ENCODE data around the gene HS3ST4. TPM values are rescaled to one million over a fixed set of nuclear protein-coding genes. Genes with fewer than 3 reads are reported as not detected.

HS3ST4 gene
- total RNA-seq, 3 donors from 2014 or later = 0.66 to 3.4 TPM; not detected in 1

DNA sequence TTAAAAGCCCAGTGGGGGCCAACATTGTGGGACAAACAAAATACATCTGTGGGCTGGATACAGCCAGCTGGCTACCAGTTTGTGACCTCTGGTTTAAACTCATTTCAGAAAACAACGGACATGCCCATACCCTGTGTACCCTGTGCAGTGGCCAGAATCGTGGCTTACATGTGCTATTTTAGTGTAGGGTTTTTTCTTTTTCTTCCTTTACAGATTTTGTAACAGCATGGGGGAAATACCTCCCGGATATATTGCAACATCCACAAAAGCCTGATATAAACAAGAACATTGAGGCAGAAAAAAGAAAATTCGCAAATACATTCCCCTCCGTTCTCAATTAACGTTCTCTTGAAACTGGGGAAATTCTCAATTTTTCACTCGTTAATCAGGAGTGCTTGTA, 7.3 kb downstream of the HS3ST4 start:
- H3K4me1 ChIP-seq = no peaks in the 10 kb centered on the region
- H3K4me3 ChIP-seq = no peak overlapping the region
- H3K36me3 ChIP-seq = no peaks in the 10 kb centered on the region
- H3K27me3 ChIP-seq = peaks cover 0 to 32% of the 10 kb centered on the region in 2 donors
- H3K27ac ChIP-seq = no peak overlapping the region
- DNase-seq (ENCODE audit: low spot score in 2 of 2) = no peak
- TF ChIP-seq CTCF (IDR thresholded peaks at IDR 0.05) = no peak
- intact Hi-C loops (cut with DNase I; ENCODE audit: low total_unique reads) = no loop called here
- no peaks in the 10 kb centered on the region for H3K9me3 ChIP-seq

DNA sequence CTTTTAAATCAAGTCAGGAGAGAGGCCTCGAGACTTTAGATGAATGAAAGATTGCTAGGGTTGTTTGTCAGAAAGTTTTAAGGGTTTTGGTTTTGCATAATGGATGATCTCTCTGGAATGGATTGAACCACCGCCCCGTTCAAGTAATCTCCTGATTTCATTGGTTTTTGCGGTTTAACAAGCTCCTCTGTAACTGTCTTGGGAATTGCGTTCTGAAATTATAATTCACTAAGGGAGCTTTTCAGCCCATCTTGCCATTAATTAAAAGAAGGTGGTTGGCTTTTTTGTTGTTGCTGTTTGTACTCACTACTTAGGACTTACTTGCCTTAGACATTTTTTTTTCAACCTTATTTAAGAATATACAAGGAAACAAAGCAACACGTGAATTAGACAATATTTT, 8.8 kb downstream of the HS3ST4 start:
- TF ChIP-seq CTCF (IDR thresholded peaks at IDR 0.05) (no peak), POLR2A (IDR thresholded peaks at IDR 0.05) (no peak), POLR2AphosphoS5 (IDR thresholded peaks at IDR 0.05) (no peak)
- no peak for DNase-seq (ENCODE audit: low spot score in 2 of 2)
- no peaks in the 10 kb centered on the region for H3K9me3 ChIP-seq
- intact Hi-C loops (cut with DNase I; ENCODE audit: low total_unique reads) = no loop called here
- H3K27ac ChIP-seq = no peak overlapping the region
- peaks cover 0 to 17% of the 10 kb centered on the region in 2 donors for H3K27me3 ChIP-seq
- no peaks in the 10 kb centered on the region for H3K36me3 ChIP-seq
- H3K4me1 ChIP-seq = no peaks in the 10 kb centered on the region
- no peak overlapping the region for H3K4me3 ChIP-seq

DNA sequence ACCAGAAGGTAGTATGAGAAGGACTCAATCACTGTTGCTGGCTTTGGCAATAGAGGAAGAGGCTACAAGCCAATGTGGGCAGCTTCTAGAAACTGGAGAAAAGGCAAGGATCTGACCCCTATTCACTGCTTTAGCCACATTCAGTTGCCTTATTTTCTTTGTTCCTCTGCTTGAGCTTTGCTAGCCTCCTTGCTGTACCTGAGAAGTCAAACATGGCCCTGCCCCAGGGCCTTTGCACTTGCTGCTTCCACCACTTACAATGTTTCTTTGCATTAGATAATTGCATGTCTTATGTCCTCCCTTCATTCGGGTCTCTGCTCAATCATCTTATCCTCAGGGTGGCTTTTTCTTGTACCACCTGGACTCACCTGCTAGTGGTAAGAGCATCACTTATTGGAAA, 15.8 kb downstream of the HS3ST4 start:
- H3K27me3 ChIP-seq = no peaks in the 10 kb centered on the region
- DNase-seq (ENCODE audit: low spot score in 2 of 2) = no peak
- no peak overlapping the region for H3K4me3 ChIP-seq
- H3K4me1 ChIP-seq = no peaks in the 10 kb centered on the region
- H3K9me3 ChIP-seq = no peaks in the 10 kb centered on the region
- TF ChIP-seq CTCF (IDR thresholded peaks at IDR 0.05) (no peak), POLR2AphosphoS5 (IDR thresholded peaks at IDR 0.05) (no peak), POLR2A (IDR thresholded peaks at IDR 0.05) (no peak)
- no peaks in the 10 kb centered on the region for H3K36me3 ChIP-seq
- H3K27ac ChIP-seq = no peak overlapping the region
- intact Hi-C loops (cut with DNase I; ENCODE audit: low total_unique reads) = no loop called here

- no peaks in the 10 kb centered on the region for H3K4me1 ChIP-seq
- H3K27ac ChIP-seq = no peak overlapping the region
- no peak for DNase-seq (ENCODE audit: low spot score in 2 of 2)
- no peaks in the 10 kb centered on the region for H3K9me3 ChIP-seq
- no peaks in the 10 kb centered on the region for H3K27me3 ChIP-seq
- no peaks in the 10 kb centered on the region for H3K36me3 ChIP-seq
- TF ChIP-seq CTCF (IDR thresholded peaks at IDR 0.05) (peak in 1 of 3 donors; percentile 9), POLR2AphosphoS5 (IDR thresholded peaks at IDR 0.05) (no peak), POLR2A (IDR thresholded peaks at IDR 0.05) (no peak)
- H3K4me3 ChIP-seq = no peak overlapping the region
- intact Hi-C loops (cut with DNase I; ENCODE audit: low total_unique reads) = no loop called here
These were observed 16.3 kb downstream of the HS3ST4 start for GRCh38 chr16:25707982-25708583.

GRCh38 chr16:25709213-25709612, 17.5 kb downstream of the HS3ST4 start:
- intact Hi-C loops (cut with DNase I; ENCODE audit: low total_unique reads) = no loop called here
- H3K36me3 ChIP-seq = no peaks in the 10 kb centered on the region
- H3K9me3 ChIP-seq = no peaks in the 10 kb centered on the region
- H3K4me3 ChIP-seq = no peak overlapping the region
- TF ChIP-seq POLR2AphosphoS5 (IDR thresholded peaks at IDR 0.05) (no peak), CTCF (IDR thresholded peaks at IDR 0.05) (no peak), POLR2A (IDR thresholded peaks at IDR 0.05) (no peak)
- no peaks in the 10 kb centered on the region for H3K27me3 ChIP-seq
- H3K27ac ChIP-seq = no peak overlapping the region
- no peak for DNase-seq (ENCODE audit: low spot score in 2 of 2)
- H3K4me1 ChIP-seq = no peaks in the 10 kb centered on the region
